Measurements from ENCODE around the gene JAML.

DNA sequence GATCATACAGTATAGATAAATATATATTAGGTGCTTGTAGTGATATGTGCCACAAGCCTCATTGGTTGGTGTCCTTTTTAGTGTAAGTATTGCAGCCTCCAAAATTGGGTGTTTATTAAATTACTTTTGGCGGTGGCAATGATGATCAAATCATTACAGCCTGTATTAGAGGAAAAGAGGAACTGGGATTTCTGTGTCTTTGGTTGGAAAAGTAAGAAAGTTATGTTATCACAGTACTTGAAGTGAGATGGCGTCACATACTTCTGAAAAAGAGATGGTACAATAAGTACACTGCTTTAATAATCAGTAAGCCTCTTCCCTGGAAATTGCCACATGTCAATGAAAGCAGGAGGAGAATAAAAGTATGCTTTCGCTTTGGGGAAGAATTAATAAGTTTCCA lies 27.9 kb upstream of the JAML start:
- TF ChIP-seq YY1 (IDR thresholded peaks at IDR 0.05; ENCODE audit: insufficient read depth, insufficient read length) (no peak), SUZ12 (IDR thresholded peaks at IDR 0.05; ENCODE audit: extremely low read depth, insufficient read depth, insufficient read length) (no peak), ZNF274 (IDR thresholded peaks at IDR 0.05; ENCODE audit: low read depth, low read length) (no peak)
